WTC11 (cell line): Measurements from ENCODE around the gene CUL9. TPM values are rescaled to one million over a fixed set of nuclear protein-coding genes. Genes with fewer than 3 reads are reported as not detected.

Experiments
- ATAC-seq: fragments of 200-7000 bp; cut with Tn5 transposase; 2 replicates; pipeline ENCODE4 v1.10.0; 2021; ENCODE audit warnings: mild to moderate bottlenecking, moderate library complexity
- CTCF ChIA-PET: fragments of 300-600 bp; sonication (Branson Sonifier 250); formaldehyde crosslinking; loops from one replicate; lab custom pipeline; 2021; ENCODE audit warnings: antibody characterized with exemption; lab: Charles Lee
- POLR2A ChIA-PET: fragments of 350-600 bp; sonication (Branson Sonifier 250); formaldehyde crosslinking; loops from one replicate; lab custom pipeline; 2021; ENCODE audit warnings: antibody characterized with exemption; lab: Charles Lee
- DNase-seq: peaks from one replicate; pipeline ENCODE4 v3.0.0; 2021; ENCODE audit warnings: low spot score
- H3K27ac Mint-ChIP-seq: 2 replicates; pipeline ENCODE4 v1.8.0; 2021; ENCODE audit warnings: mixed read lengths
- H3K27me3 Mint-ChIP-seq: 2 replicates; pipeline ENCODE4 v1.8.0; 2021; ENCODE audit warnings: low read depth, mild to moderate bottlenecking, moderate library complexity, mixed read lengths
- H3K36me3 Mint-ChIP-seq: 2 replicates; pipeline ENCODE4 v1.8.0; 2021; ENCODE audit warnings: mixed read lengths
- H3K4me1 Mint-ChIP-seq: 2 replicates; pipeline ENCODE4 v1.8.0; 2022; ENCODE audit warnings: mixed read lengths
- H3K4me3 Mint-ChIP-seq: 2 replicates; pipeline ENCODE4 v1.8.0; 2021; ENCODE audit warnings: mild to moderate bottlenecking, moderate library complexity, mixed read lengths
- H3K9me3 Mint-ChIP-seq: 2 replicates; pipeline ENCODE4 v1.8.0; 2021; ENCODE audit warnings: mixed read lengths
- ARID4B ChIP-seq: sonication (generic); formaldehyde crosslinking; IDR thresholded peaks from 2 replicates; pipeline ENCODE4 v1.8.0; 2023; ENCODE audit warnings: missing genetic modification reagents, mild to moderate bottlenecking, borderline replicate concordance
- ATF3 ChIP-seq: sonication (generic); formaldehyde crosslinking; conservative IDR thresholded peaks from 2 replicates; pipeline ENCODE4 v1.8.1; 2022; ENCODE audit warnings: mild to moderate bottlenecking, missing genetic modification reagents
- E2F4 ChIP-seq: sonication (generic); formaldehyde crosslinking; IDR thresholded peaks from 2 replicates; pipeline ENCODE4 v1.8.1; 2022; ENCODE audit warnings: low read depth, mild to moderate bottlenecking, moderate library complexity, missing genetic modification reagents, borderline replicate concordance
- ETV6 ChIP-seq: sonication (generic); formaldehyde crosslinking; IDR thresholded peaks from 2 replicates; pipeline ENCODE4 v1.8.1; 2022; ENCODE audit warnings: mild to moderate bottlenecking, missing genetic modification reagents
- FOXJ3 ChIP-seq: sonication (generic); formaldehyde crosslinking; IDR thresholded peaks from 2 replicates; pipeline ENCODE4 v1.9.0; 2021; ENCODE audit warnings: missing genetic modification reagents, mild to moderate bottlenecking, borderline replicate concordance
- FOXP1 ChIP-seq: sonication (generic); formaldehyde crosslinking; IDR thresholded peaks from 2 replicates; pipeline ENCODE4 v1.8.0; 2022; ENCODE audit warnings: missing genetic modification reagents, mild to moderate bottlenecking, moderate library complexity, borderline replicate concordance
- GABPB1 ChIP-seq: sonication (generic); formaldehyde crosslinking; IDR thresholded peaks from 2 replicates; pipeline ENCODE4 v1.8.1; 2023; ENCODE audit warnings: mild to moderate bottlenecking, missing genetic modification reagents
- GTF2I ChIP-seq: fragments of 250-450 bp; sonication (Bioruptor Pico); conservative IDR thresholded peaks from 2 replicates; pipeline ENCODE4 v1.4.0; 2021; ENCODE audit warnings: mild to moderate bottlenecking
- HMGXB4 ChIP-seq: sonication (generic); formaldehyde crosslinking; IDR thresholded peaks from 2 replicates; pipeline ENCODE4 v1.8.1; 2023; ENCODE audit warnings: mild to moderate bottlenecking, moderate library complexity, missing genetic modification reagents
- JAZF1 ChIP-seq: fragments of 250-450 bp; sonication (Bioruptor Pico); IDR thresholded peaks from 2 replicates; pipeline ENCODE4 v1.9.0; 2021; ENCODE audit warnings: moderate library complexity, mild to moderate bottlenecking, inconsistent platforms
- KAT7 ChIP-seq: sonication (generic); formaldehyde crosslinking; IDR thresholded peaks from 2 replicates; pipeline ENCODE4 v1.8.1; 2023; ENCODE audit warnings: missing genetic modification reagents, mild to moderate bottlenecking, borderline replicate concordance
- MAX ChIP-seq: sonication (generic); formaldehyde crosslinking; IDR thresholded peaks from 2 replicates; pipeline ENCODE4 v1.8.0; 2022; ENCODE audit warnings: mild to moderate bottlenecking, missing genetic modification reagents
- NFYB ChIP-seq: sonication (generic); formaldehyde crosslinking; conservative IDR thresholded peaks from 2 replicates; pipeline ENCODE4 v1.8.0; 2022; ENCODE audit warnings: low read depth, missing genetic modification reagents
- NR1H2 ChIP-seq: sonication (generic); formaldehyde crosslinking; IDR thresholded peaks from 2 replicates; pipeline ENCODE4 v1.9.0; 2021; ENCODE audit warnings: mild to moderate bottlenecking, moderate library complexity, missing genetic modification reagents
- NR2C2 ChIP-seq: sonication (generic); formaldehyde crosslinking; IDR thresholded peaks from 2 replicates; pipeline ENCODE4 v1.8.0; 2022; ENCODE audit warnings: mild to moderate bottlenecking, missing genetic modification reagents
- PRDM15 ChIP-seq: sonication (generic); formaldehyde crosslinking; IDR thresholded peaks from 2 replicates; pipeline ENCODE4 v1.8.0; 2022; ENCODE audit warnings: missing genetic modification reagents
- SMAD3 ChIP-seq: sonication (generic); formaldehyde crosslinking; IDR thresholded peaks from 2 replicates; pipeline ENCODE4 v1.8.0; 2022; ENCODE audit warnings: missing genetic modification reagents, mild to moderate bottlenecking, borderline replicate concordance
- TCF7 ChIP-seq: sonication (generic); formaldehyde crosslinking; IDR thresholded peaks from 2 replicates; pipeline ENCODE4 v1.8.0; 2022; ENCODE audit warnings: mild to moderate bottlenecking, low read depth, missing genetic modification reagents, moderate library complexity
- TEAD4 ChIP-seq: sonication (generic); formaldehyde crosslinking; IDR thresholded peaks from 2 replicates; pipeline ENCODE4 v1.8.0; 2022; ENCODE audit warnings: mild to moderate bottlenecking, missing genetic modification reagents
- USF2 ChIP-seq: sonication (generic); formaldehyde crosslinking; IDR thresholded peaks from 2 replicates; pipeline ENCODE4 v1.8.1; 2023; ENCODE audit warnings: mild to moderate bottlenecking, missing genetic modification reagents, moderate library complexity
- ZNF121 ChIP-seq: sonication (generic); formaldehyde crosslinking; IDR thresholded peaks from 2 replicates; pipeline ENCODE4 v1.8.0; 2023; ENCODE audit warnings: missing genetic modification reagents
- ZNF263 ChIP-seq: sonication (generic); formaldehyde crosslinking; IDR thresholded peaks from 2 replicates; pipeline ENCODE4 v1.8.1; 2022; ENCODE audit warnings: low read depth, mild to moderate bottlenecking, moderate library complexity, missing genetic modification reagents
- ZNF416 ChIP-seq: fragments of 250-450 bp; sonication (Bioruptor Pico); IDR thresholded peaks from 2 replicates; pipeline ENCODE4 v1.9.0; 2021; ENCODE audit warnings: mild to moderate bottlenecking, inconsistent platforms
- total RNA-seq: library from RNA; stranded (reverse); gene quantifications from 3 replicates; pipeline ENCODE4 v1.2.3, GENCODE V29; 2021

The CUL9 gene
- total RNA-seq, 1 experiment from 2014 or later: 15.2 TPM

GRCh38 chr6:43228951-43229802 is 47.2 kb downstream of the CUL9 start, which contains the start of gene DNPH1:
Gene DNPH1 (minus strand): TSS chr6:43229481. CDS start chr6:43229456, 25 bp downstream.
- Mint-ChIP-seq H3K4me3 (peak within 1 kb of the TSS; percentile 75), H3K27ac (no peak within 1 kb of the TSS), H3K9me3 (no peaks in the 10 kb centered on the region), H3K27me3 (peaks cover 42% of the 10 kb centered on the region), H3K36me3 (peaks cover 4% of the 10 kb centered on the region; the same call in 1 of the 2 replicates), H3K4me1 (peaks cover 8% of the 10 kb centered on the region)
- ChIA-PET CTCF (interaction anchor here (0.6 to 2.4 kb wide), 64 partner anchors 9 to 297 kb away, joined by 3 to 47 read pairs (median 5); partner anchors contain the start of genes ABCC10, CRIP3, CUL7 and CUL9), POLR2A (interaction anchor here (0.5 to 2.0 kb wide), 4 partner anchors 17 to 55 kb away, joined by 3 to 9 read pairs (median 6); partner anchors contain the start of gene CUL9)
- DNase-seq (peak; percentile 87), ATAC-seq (peak; percentile 94)
- TF ChIP-seq GTF2I (CRISPR knock-in tag) (no peak), NR2C2 (no peak), USF2 (CRISPR knock-in tag) (peak; percentile 99), ZNF263 (peak; percentile 86), E2F4 (0 out of 2 replicates have a peak, but pooled peaks have one; percentile 29), ATF3 (CRISPR knock-in tag) (no peak), HMGXB4 (peak; percentile 98), JAZF1 (CRISPR knock-in tag) (no peak), ARID4B (CRISPR knock-in tag) (peak; percentile 75), FOXJ3 (no peak), TCF7 (CRISPR knock-in tag) (0 out of 2 replicates have a peak, but pooled peaks have one; percentile 64), FOXP1 (peak; percentile 93), ETV6 (CRISPR knock-in tag) (no peak), NFYB (CRISPR knock-in tag) (0 out of 2 replicates have a peak, but pooled peaks have one; percentile 19), ZNF121 (no peak; the same call in 1 of the 2 replicates), ZNF416 (CRISPR knock-in tag) (no peak), TEAD4 (no peak), NR1H2 (CRISPR knock-in tag) (no peak), SMAD3 (CRISPR knock-in tag) (no peak; the same call in 1 of the 2 replicates), PRDM15 (CRISPR knock-in tag) (peak; percentile 77; the same call in 1 of the 2 replicates), MAX (CRISPR knock-in tag) (peak; percentile 95), GABPB1 (CRISPR knock-in tag) (peak; percentile 74), KAT7 (peak; percentile 95)
